SK-N-SH (cell line): ENCODE results near the gene CALM1. TPM values are rescaled to one million over a fixed set of nuclear protein-coding genes. Genes with fewer than 3 reads are reported as not detected.

Experiments
- CTCF ChIA-PET: fragments of 300-600, 350-600 bp; formaldehyde crosslinking; extraction: SDS; loops from one replicate; lab custom pipeline; 2021; lab: Yijun Ruan, JAX
- POLR2A ChIA-PET: fragments of 350-600 bp; sonication (Branson Sonifier 250); formaldehyde crosslinking; extraction: SDS; loops from one replicate; lab custom pipeline; 2020; ENCODE audit warnings: antibody characterized with exemption, inconsistent platforms; lab: Yijun Ruan, JAX
- DNase-seq: peaks from one replicate; pipeline ENCODE4 v3.0.0; 2012
- H2AFZ ChIP-seq: fragments of 200-600 bp; sonication (generic); 2 replicates; pipeline ENCODE4 v1.8.1; 2016; ENCODE audit warnings: antibody characterized with exemption, mild to moderate bottlenecking, low read depth
- H3F3A ChIP-seq: fragments of 200-600 bp; sonication (generic); replicated peaks from 2 replicates; pipeline ENCODE3; 2016; ENCODE audit warnings: antibody characterized with exemption, mild to moderate bottlenecking; ENCODE audit not compliant: insufficient read depth
- H3K27ac ChIP-seq, 2 experiments: fragments of 200-500 bp in 1 of 2; fragments of 200-600 bp in 1 of 2; sonication (Bioruptor generic) in 1 of 2; sonication (generic), shearing (Covaris generic) in 1 of 2; 2 replicates each; pipeline versions ENCODE4 v1.5.1 to v1.6.1; 2014 to 2016; ENCODE audit warnings: low read depth in 2 of 2, inconsistent platforms in 1 of 2, low read length in 1 of 2, mild to moderate bottlenecking in 1 of 2, mixed read lengths in 1 of 2
- H3K27me3 ChIP-seq: fragments of 200-600 bp; sonication (generic), shearing (Covaris generic); 2 replicates; pipeline ENCODE4 v1.6.1; 2016; ENCODE audit warnings: mixed run types; ENCODE audit not compliant: insufficient read depth
- H3K36me3 ChIP-seq, 2 experiments: fragments of 200-500 bp in 1 of 2; fragments of 200-600 bp in 1 of 2; sonication (Bioruptor generic) in 1 of 2; sonication (generic) in 1 of 2; replicated peaks in 1 of 2; 2 replicates each; pipeline versions ENCODE3 to v1.5.1; 2014 to 2016; ENCODE audit warnings: low read length in 1 of 2, mild to moderate bottlenecking in 1 of 2; ENCODE audit not compliant: insufficient read depth in 2 of 2, control insufficient read depth in 1 of 2
- H3K4me1 ChIP-seq, 2 experiments: fragments of 200-500 bp in 1 of 2; fragments of 200-600 bp in 1 of 2; sonication (Bioruptor generic) in 1 of 2; sonication (generic), shearing (Covaris generic) in 1 of 2; 2 replicates each; pipeline versions ENCODE4 v1.5.1 to v1.6.1; 2014 to 2016; ENCODE audit warnings: low read depth in 1 of 2, low read length in 1 of 2, mixed run types in 1 of 2; ENCODE audit not compliant: insufficient read depth in 2 of 2, control insufficient read depth in 1 of 2
- H3K4me2 ChIP-seq: fragments of 200-600 bp; sonication (generic), shearing (Covaris generic); 2 replicates; pipeline ENCODE4 v1.6.1; 2017; ENCODE audit warnings: mixed run types
- H3K4me3 ChIP-seq, 2 experiments: fragments of 200-500 bp in 1 of 2; fragments of 200-600 bp in 1 of 2; sonication (Bioruptor generic) in 1 of 2; sonication (generic), shearing (Covaris generic) in 1 of 2; 2 replicates each; pipeline versions ENCODE4 v1.5.1 to v1.8.1; 2014 to 2016; ENCODE audit warnings: low read depth in 2 of 2, inconsistent platforms in 1 of 2, low read length in 1 of 2, mild to moderate bottlenecking in 1 of 2, mixed read lengths in 1 of 2, moderate library complexity in 1 of 2
- H3K79me2 ChIP-seq: fragments of 200-600 bp; sonication (generic); 2 replicates; pipeline ENCODE4 v1.8.1; 2017; ENCODE audit warnings: mild to moderate bottlenecking; ENCODE audit not compliant: insufficient read depth
- H3K9ac ChIP-seq: fragments of 200-600 bp; sonication (generic); 2 replicates; pipeline ENCODE4 v1.6.1; 2017; ENCODE audit warnings: mixed run types
- H3K9me2 ChIP-seq: fragments of 200-600 bp; sonication (generic); 2 replicates; pipeline ENCODE4 v1.6.1; 2017; ENCODE audit warnings: mixed run types
- H3K9me3 ChIP-seq: fragments of 200-600 bp; sonication (generic); 2 replicates; pipeline ENCODE4 v1.6.1; 2017; ENCODE audit warnings: mixed run types, mild to moderate bottlenecking, moderate library complexity
- H4K20me1 ChIP-seq: fragments of 200-600 bp; sonication (generic); 2 replicates; pipeline ENCODE4 v1.6.1; 2017; ENCODE audit warnings: mild to moderate bottlenecking, mixed run types; ENCODE audit not compliant: insufficient read depth
- CHD2 ChIP-seq: fragments of 150-350 bp; IDR thresholded peaks from 2 replicates; pipeline ENCODE4 v1.6.1; 2018; ENCODE audit warnings: low read length; ENCODE audit not compliant: partially characterized antibody
- FOSL2 ChIP-seq: IDR thresholded peaks from 2 replicates; pipeline ENCODE4 v1.4.0; 2012; ENCODE audit warnings: low read depth, mild to moderate bottlenecking, moderate library complexity, borderline replicate concordance
- MXI1 ChIP-seq: IDR thresholded peaks from 2 replicates; pipeline ENCODE4 v1.6.1; 2012; ENCODE audit warnings: mild to moderate bottlenecking, low read depth, low read length, improper control_type of control experiment
- RFX5 ChIP-seq: IDR thresholded peaks from 2 replicates; pipeline ENCODE4 v1.6.1; 2012; ENCODE audit warnings: mild to moderate bottlenecking, improper control_type of control experiment, low read length
- SIN3A ChIP-seq: IDR thresholded peaks from 2 replicates; pipeline ENCODE4 v1.6.1; 2012; ENCODE audit warnings: low read depth, mild to moderate bottlenecking, low read length, moderate library complexity, borderline replicate concordance
- WGBS: methylation state at CpG from one replicate; pipeline ENCODE4 v1.1.6; 2017; ENCODE audit warnings: low lambda C conversion rate; 5-methylcytosine and 5-hydroxymethylcytosine counted together
- polyA plus RNA-seq, 3 experiments: library from polyadenylated mRNA; depleted of rRNA; stranded (reverse); fragments of >200 nt; gene quantifications; 2 replicates each; pipeline ENCODE4 v1.2.3, GENCODE V29; 2012

Gene CALM1
- polyA plus RNA-seq, 1 of the 3 experiments (the other 2 are of a cell fraction), result 299 TPM

GRCh38 chr14:90397425-90398314 lies 841 bp downstream of the CALM1 start:
- POLR2A ChIA-PET, result interaction anchor here (0.6 to 2.8 kb wide), 18 partner anchors 10 to 360 kb away, joined by 3 to 36 read pairs (median 4); partner anchors contain the start of gene NRDE2
- Histone ChIP-seq H3K4me3 (peak overlapping the region; percentile 86 to 99), H3K4me2 (peak overlapping the region; percentile 98), H3F3A (no peaks in the 10 kb centered on the region), H4K20me1 (peaks cover 45% of the 10 kb centered on the region), H3K9me3 (no peaks in the 10 kb centered on the region), H3K9me2 (no peaks in the 10 kb centered on the region), H3K36me3 (peaks cover 28 to 29% of the 10 kb centered on the region in 2 experiments), H3K27me3 (no peaks in the 10 kb centered on the region), H3K9ac (peak overlapping the region; percentile 91), H3K27ac (peak overlapping the region; percentile 57 to 86; a peak in 3 of 4 replicates), H3K79me2 (peaks cover 54% of the 10 kb centered on the region), H2AFZ (0 out of 2 replicates have a peak overlapping the region, but pooled peaks have one; percentile 44), H3K4me1 (peaks cover 4 to 26% of the 10 kb centered on the region in 2 experiments; a peak in 3 of 4 replicates)
- peak; percentile 86 for DNase-seq
- CTCF ChIA-PET, result interaction anchor here (0.5 to 2.6 kb wide), 8 partner anchors 10 to 360 kb away, joined by 3 to 13 read pairs (median 4); no protein-coding TSS in a partner anchor
- 0% methylated on average over 3 of the region's 89 CpGs for WGBS
- TF ChIP-seq FOSL2 (no peak), CHD2 (peak; percentile 10)

DNA sequence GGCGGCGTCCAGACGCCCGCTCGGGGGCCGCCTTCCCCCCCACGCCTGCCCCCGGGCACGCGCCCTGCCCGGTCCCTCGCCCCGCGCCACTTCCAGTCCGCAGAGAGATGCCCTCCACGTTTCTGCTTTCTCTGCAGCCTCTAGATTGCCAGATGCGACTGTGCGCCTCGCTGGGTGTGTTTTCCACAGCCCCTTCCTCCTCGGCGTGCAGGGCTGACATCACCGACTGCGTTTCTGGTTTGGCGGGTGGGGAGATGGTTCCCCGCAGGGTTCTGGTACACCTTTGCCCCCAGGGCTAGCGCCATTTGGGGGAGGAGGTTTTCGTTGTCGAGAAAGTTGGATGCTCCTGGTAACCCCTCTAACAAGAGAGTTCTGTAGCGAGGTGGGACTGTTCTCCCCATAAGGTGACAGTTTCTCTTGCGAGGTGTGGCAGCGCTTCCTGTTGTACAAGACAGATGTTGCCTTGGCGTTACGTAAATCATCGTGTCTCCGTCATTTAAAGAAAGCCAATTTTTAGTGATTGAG lies 1.5 kb downstream of the CALM1 start:
- DNase-seq, result peak; percentile 79
- 12% methylated on average over 10 of the region's 35 CpGs for WGBS
- no peaks in the 10 kb centered on the region for H3K9me3 ChIP-seq
- peaks cover 52% of the 10 kb centered on the region for H4K20me1 ChIP-seq
- ChIA-PET CTCF (interaction anchor here (0.7 to 11.9 kb wide), 16 partner anchors 14 to 360 kb away, joined by 3 to 146 read pairs (median 10); no protein-coding TSS in a partner anchor), POLR2A (no interaction called here)
- H3K27ac ChIP-seq, result peak overlapping the region; percentile 52 to 86; a peak in 3 of 4 replicates
- H3K36me3 ChIP-seq, result peaks cover 35 to 36% of the 10 kb centered on the region in 2 experiments
- peaks cover 4% of the 10 kb centered on the region for H3F3A ChIP-seq
- peak overlapping the region; percentile 70 for H3K9ac ChIP-seq
- peaks cover 4 to 26% of the 10 kb centered on the region in 2 experiments; a peak in 3 of 4 replicates for H3K4me1 ChIP-seq
- peaks cover 61% of the 10 kb centered on the region for H3K79me2 ChIP-seq
- H3K4me3 ChIP-seq, result peak overlapping the region; percentile 86 to 99
- H3K9me2 ChIP-seq, result no peaks in the 10 kb centered on the region
- no peak overlapping the region for H2AFZ ChIP-seq
- peak overlapping the region; percentile 98 for H3K4me2 ChIP-seq
- no peaks in the 10 kb centered on the region for H3K27me3 ChIP-seq
- TF ChIP-seq SIN3A (0 out of 2 replicates have a peak, but pooled peaks have one; percentile 53), CHD2 (no peak), MXI1 (peak; percentile 84), RFX5 (no peak)
